GM19467 (cell line): Measurements from ENCODE around the gene OXCT2.
"Not testable (repeated sequence)": the region's sequence is repeated elsewhere in the genome, so short reads cannot be mapped to it uniquely, and the experiment has no call there.

Experiments used
- ATAC-seq: cut with Tn5 transposase; IDR thresholded peaks from one replicate; pipeline ENCODE4 v1.9.1; 2021; ENCODE audit warnings: mild to moderate bottlenecking, moderate library complexity; ENCODE audit not compliant: unreplicated experiment

The OXCT2 gene

DNA sequence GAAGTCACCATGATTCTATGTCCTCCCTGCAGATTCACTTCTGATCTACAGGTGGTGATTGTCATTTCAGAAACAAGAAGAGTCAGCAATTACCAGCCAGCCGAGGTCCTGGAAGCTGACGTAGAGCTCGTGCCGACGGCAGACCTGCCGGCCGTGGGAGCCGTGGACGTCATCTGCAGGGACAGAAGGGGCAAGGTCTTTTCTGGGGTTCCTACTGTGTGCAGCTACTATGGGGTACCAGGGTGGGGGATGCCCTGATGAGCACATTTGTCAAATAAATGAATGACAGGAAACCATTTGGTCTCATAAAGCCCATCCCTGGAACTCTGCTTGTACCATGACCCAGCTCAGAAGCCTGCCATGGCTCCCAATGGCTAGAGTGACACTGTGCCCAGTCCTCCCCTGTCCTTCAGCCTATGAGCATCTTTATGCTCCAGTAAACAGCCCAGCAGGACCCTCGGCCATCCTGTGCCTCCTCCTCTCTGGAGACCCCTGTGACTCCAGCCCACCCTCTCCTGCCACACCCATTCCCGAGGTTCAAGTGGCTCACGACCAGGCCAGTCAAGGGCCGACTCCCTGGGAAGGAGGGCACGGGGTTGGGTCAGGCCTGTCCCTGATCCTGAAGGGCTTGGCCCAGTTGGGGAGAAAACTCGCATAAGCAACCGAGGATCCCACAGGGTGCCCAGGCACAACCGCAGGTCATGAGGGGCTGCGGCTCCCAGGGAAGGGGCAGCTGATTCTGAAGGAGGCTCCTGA, 7.4 kb downstream of the OXCT2 start:
- ATAC-seq, result not testable (repeated sequence)

DNA sequence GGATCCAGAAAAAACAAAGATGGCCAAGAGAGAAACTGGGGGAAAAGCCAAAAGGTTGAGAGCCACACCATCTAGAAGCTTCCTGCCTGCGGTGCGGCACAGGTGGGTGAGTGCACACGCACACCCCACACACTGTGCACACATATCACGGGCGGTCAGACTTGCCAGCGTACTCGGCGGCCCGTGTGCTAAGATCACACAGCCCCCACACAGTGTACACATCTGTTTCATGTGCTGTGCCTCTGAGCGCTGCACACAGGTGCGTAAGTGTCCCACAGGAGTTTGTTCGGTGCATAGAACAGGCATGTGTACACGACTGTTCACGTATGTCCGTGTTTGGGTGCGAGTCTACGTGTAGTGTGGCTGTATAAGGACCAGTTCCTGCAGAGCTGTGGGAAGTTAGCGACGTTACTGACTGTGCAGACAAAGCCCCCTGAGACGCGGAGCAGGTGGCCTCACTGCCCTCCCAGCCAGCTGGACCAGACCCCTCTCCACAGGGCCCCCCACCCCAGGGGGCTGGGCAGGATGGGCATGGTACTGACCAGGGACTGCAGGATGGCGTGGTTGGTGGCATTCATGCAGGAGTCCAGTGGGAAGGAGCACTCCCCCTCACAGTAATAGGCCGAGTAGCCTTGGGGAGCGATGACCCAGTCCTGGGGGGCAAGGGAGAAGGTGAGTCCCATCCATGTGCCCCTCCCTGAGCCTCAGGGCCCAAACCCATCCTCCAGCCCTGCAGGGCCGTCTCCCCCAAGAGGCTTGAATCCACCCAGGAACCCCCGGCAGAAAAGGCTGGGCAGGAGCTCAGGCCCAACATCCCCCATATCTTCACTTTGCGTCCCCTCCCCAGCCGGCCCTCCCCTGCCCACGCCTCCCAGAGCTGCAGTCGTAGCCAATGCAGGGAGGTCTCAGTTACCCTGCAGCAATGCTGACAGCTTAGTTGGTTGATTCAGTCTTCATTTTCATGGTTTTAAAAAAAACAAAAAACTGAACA, 8.3 kb downstream of the OXCT2 start:
- no peak for ATAC-seq

DNA sequence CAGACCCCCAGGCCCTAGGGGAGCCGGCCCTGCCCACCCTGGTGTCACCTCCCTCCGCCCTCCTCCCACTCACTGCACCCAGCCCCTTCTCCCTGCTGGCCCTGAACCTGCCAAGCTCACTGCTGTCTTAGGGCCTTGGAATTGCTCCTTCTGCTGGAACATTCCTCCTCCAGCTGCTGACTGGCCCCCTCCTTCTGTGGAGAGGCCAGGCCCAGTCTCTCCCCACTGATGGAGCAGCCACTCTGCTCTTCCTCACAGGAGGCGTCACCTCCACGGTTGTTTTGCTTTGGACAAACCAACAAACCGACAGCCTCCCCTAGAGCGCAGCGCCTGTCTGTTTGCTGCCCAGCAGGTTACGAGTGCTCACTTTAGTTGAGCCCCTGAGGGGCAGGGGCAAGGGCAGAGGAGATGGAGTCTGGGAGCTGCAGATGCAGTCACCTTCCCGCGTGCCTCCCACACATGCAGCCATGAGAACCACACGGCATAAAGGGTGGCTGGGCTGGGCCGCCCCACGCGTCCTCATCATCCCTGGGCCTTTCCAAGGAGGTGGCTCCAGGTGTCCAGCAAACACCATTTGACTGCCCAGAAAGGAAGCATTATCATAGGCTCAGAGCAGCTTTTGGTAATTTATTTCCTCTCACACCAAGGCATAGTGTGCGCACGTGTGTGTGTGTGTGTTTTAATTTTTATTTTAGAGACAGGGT, 9.4 kb downstream of the OXCT2 start:
- ATAC-seq, result no peak

DNA sequence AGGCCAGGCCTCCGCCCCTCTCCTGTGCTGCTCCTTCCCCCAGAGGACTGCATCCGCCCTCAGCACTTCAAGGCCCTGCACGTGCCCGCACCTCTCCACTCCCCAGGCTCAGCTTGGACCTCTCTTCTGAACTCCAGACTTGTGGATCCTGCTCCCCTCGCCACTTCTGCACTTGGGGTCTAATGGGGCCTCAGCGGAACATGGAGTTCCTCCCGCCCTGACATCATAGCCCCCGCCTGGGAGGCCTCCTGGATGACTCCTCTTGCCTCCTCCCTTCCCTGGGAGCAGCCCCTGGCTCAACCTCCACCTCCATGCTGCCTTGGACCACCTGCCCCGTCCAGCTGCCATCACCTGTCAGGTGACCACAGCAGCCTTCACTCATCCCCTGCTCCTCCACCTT, 10.1 kb downstream of the OXCT2 start:
- ATAC-seq, result no peak

DNA sequence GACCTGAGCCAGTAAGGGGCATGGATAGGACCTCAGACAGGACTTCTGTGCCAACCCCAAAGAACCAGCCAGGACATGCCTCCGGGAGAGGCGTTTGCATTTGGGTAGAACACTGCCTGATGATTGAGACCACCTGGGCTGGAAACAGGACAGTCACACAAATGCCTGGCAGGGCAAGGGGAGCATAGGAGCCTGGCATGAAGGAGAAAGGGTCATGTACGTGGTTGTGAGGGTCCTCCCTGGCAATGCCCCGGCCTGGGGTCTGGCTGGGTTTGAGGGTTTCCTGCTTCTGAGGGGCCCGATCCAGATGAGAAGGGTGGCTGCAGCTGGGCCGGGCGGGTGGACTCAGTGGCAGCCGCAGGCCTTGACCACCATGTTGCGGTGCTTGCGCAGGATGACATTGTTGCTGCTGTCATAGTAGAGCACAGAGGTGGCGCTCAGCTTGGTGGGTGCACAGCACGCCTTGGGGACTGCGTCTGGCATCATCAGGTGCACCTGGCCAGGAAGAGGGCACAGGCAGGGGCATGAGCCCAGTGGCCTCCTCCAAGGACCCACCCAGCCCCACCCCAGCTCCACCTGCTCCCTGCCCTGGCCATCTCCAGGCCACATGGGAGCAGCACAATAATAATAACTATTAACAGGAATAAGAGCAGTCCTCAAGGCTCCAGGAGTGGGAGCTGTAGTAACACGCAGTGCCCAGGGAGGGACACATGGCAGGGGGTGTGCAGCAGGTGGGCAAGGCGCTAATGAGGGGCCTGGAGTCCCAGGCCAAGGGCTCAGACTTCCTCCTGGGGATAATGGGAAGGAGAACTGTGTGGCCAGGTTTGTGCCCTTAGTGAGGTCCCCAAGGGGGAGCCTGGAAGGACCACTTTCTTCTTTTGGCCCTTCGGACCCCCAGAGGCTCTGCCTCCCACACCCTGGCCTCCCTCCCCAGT, 10.8 kb downstream of the OXCT2 start:
- no peak for ATAC-seq

DNA sequence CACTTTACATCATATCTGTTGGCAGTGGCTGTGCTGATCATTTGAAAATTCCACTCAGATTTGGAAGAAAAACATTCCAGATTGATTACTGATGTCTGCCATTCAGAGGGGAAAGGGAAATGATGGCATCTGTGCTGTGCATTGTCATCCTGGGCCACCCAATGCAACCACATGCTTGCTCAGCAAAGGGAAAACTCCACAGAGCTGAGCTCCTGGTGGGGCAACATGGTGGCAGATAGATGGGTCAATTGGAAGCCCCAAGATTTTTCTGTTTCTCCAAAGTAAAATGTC, 11.8 kb downstream of the OXCT2 start:
- ATAC-seq, result no peak

DNA sequence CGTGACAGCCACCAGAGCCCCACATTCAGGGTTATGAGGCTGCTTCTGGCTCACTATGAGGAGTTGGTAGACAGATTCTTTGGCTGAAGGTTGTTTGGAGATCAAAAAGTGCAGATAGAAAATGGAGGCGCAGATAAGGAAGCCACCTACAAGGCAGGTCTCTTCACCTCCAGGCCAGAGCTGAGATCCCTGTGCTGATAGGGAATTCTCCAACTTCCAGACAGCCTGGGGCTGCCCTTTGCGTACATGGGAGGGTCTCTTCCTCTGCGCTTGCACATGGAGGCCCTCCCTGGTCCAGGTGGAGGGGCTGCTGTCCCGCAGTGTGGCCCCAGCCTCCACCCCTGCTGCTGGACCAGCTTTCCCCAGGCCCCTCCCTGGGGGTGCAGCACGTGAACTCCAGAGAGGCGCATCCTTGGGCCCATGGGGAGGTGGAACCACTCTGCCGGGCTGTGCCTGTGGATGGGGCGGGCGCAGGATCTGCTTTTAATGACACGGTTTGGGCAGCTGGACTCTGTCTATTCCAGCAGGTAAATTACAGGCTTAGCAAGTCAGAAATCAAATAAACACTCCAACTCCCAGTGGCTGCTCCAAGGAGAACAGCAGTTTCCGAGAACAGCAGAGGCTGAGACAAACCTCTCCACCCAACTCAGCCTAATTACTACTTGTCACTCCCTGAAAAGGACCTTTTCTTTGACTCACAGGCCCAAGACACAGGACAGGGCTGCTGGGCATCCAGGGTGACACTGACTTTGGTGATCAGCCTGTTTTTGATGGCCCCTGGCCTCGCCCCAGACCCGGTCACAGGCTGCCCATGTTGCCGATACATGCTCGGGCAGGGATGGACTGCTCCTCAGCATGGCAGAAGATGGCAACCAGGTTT, 12.4 kb downstream of the OXCT2 start:
- ATAC-seq, result no peak

DNA sequence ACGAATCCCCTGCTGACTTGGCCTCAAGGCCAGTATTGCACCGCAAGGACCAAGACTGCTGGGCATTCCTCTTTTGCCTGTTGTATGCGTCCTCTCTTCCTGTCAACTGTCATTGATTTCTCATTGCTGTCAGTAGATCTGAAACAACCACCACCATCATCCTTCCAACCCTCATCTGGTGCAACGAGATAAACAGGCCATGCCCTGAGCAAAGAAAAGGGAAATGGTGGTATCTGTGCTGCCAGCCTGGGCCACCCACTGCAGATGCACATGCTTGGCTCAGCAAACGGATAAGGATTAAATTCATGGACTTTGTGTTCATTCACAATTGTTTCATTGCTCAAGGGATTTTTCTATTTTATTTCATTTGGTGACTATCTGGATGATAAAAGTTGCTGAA, 13.6 kb downstream of the OXCT2 start:
- ATAC-seq, result no peak

DNA sequence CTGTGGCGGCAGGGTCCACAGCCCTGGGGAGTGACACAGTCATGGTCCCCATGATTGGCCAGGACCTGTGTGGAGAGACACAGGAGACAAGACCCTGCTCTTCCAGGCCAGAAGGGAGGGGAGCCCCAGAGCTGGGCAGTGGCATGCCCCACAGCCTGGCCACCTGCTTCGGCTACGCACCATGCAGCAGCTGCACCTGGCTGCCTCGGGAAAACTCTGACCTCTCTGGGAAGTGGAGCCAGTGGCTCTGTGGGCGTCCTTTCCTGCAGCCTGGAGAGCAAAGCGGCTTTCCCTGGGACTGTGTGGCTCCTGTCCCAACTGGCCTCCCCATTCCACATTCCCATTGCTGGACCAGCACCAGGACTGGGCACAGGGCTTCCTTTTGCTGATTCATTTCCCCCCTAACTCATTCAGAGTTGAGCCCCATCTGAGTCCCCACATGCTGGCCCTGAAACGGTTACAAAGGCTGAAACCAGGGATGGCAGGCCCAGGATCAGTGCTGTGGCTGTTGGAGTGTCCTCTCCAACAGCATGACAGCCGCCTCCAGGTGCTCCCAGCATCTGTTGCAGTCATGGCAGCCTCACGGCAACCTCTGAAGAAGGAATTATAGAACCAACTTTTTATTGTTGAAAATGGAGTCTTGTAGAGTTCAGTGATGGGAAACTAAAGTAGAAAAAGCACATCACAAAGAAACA, 15.0 kb downstream of the OXCT2 start:
- ATAC-seq, result no peak

DNA sequence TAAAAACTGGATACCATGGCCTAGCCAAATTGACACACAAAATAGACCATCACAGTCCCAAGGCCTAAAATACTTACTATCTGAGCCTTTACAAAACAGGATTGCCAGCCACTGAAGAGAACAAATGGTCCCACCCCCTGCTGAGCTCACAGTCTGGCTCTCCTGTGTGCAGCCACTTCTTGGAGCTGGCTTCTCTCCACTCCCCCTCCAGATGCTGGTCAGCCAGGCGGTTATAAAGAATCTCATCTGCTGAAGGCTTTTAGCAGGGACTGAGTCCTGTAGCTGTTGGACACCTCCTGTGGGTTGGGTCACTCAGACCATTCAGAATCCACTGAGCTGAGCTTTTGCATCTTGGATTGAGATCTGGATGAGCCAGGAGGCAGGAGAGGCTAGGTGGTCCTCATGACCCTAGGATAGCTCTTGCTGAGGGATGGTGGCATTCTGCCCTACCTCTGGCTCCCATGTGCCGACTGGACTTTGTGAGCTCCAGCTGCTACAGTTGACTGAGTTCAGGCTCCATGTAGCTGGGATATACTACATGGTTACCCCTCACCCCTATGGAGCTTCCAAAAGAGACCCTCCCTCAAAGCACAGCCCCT, 16.1 kb downstream of the OXCT2 start:
- ATAC-seq, result no peak

DNA sequence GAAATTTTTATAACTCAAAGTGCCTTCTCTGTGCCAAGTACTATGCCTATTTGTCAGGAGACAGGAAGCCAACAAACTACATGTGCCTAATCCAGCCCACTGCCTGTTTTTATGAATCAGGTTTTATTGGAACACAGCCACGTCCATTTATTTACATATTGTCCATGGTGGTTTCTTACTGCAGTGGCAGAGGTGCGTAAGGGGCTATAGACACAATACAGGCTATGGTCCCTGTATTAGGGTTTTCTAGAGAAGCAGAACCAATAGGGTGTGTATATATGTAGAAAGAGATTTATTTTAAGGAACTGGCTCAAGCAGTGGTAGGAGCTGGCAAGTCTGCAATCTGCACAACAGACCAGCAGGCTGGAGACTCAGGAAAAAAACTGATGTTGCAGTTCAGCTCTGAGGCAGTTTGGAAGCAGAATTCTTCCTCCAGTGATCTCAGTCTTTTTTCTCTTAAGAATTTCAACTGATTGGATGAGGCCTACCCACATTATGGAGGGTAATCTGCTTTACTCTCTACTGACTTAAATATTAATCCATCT, 17.1 kb downstream of the OXCT2 start:
- ATAC-seq, result no peak

DNA sequence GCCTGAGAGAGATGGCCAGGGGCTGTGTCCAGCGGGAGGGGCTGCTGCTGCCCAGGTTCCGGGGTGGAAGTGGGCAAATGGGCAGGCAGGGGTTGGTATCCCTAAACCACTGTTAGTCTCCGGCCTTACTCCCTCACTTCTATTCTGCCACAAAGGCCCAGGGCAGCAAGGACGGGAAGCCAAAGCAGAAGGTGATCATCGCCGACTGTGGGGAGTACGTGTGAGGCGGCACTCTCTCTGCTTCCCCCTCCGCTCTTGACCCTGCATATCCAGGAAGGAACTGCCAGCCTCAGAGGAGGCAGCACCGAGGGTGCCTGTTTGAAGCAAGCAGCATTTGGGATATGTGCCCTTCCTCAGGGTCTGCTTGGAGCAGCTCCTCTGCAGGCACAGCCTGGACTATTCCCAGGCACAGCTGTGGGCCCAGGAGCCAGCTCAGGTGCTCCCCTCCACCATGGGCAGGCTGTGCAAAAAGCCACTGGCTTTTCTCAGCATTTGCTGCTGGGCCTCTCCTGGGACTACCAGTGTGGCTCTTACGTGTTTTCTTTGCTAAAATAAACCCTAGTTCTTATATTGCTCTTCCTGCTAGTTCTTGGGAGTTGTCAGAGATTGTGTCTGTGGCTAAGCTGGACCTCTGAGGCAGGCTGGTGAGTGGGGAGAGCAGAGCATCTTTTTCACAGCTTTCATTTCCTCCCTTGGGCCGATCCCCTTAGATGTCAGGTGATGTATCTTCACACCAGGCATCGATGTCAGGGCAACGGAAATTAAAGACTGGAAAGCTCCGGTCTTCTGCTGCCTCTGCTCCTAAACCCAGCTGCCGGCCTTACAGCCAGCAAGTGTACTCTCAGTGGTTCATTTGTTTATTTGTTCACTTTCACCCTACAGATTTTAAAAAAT, 17.8 kb downstream of the OXCT2 start:
- ATAC-seq, result no peak

DNA sequence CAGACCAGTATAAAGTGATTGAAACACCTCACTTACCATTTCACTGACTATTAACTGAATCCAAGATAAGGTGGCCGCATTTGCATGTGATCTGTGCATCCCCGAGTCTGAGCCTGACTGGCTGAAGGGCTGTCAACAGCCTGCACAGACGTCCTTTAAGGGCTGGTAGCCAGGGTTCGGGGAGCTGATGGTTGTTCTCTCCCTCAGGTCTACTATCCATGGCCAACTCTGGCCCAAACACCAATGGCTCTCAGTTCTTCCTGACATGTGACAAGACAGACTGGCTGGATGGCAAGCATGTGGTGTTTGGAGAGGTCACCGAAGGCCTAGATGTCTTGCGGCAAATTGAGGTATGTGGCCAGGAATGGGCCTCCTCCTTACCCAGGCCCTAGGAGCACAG, 18.4 kb downstream of the OXCT2 start:
- no peak for ATAC-seq

DNA sequence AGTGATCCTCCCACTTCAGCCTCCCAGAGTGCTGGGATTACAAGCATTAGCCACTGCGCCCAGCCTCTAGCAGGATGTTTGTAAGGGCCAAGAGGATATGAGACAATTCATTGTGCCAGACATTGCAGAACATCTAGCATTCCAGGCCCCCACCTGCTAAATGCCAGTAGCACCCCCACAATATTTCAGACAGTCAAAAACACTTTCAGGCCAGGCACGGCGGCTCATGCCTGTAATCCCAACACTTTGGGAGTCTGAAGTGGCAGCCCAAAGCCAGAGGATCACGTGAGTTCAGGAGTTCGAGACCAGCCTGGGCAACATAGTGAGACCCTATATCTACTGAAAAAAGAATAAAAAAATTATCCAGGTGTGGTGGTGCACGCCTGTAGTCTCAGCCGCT, 19.6 kb downstream of the OXCT2 start:
- ATAC-seq, result no peak

DNA sequence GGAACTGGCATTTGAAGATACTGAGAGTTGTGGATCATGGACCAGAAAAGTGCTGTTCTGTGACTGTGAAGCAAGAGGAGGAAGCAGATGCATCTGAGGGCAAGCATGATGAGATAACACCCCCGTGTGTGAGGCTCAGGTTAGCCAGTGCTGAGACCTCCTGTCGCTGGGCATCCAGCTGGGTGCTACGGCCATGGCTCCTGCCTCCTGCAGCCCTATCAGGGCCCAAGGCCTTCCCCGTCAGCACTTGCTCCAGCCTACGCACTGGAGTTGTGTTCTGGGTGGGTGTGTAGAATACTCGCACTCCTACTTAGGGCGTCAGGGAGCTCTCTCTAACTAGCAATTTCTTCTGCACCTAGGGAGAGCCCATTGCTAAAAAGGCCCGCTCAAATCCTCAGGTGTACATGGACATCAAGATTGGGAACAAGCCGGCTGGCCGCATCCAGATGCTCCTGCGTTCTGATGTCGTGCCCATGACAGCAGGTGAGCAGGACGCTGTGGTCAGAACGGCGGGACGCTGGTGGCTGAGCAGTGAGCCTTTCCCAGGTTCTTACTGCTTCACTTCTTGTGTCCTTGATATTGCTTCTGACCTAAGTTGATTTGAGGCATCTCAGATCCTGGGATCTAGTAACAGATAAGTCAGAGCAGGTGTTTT, 26.0 kb downstream of the OXCT2 start:
- no peak for ATAC-seq

DNA sequence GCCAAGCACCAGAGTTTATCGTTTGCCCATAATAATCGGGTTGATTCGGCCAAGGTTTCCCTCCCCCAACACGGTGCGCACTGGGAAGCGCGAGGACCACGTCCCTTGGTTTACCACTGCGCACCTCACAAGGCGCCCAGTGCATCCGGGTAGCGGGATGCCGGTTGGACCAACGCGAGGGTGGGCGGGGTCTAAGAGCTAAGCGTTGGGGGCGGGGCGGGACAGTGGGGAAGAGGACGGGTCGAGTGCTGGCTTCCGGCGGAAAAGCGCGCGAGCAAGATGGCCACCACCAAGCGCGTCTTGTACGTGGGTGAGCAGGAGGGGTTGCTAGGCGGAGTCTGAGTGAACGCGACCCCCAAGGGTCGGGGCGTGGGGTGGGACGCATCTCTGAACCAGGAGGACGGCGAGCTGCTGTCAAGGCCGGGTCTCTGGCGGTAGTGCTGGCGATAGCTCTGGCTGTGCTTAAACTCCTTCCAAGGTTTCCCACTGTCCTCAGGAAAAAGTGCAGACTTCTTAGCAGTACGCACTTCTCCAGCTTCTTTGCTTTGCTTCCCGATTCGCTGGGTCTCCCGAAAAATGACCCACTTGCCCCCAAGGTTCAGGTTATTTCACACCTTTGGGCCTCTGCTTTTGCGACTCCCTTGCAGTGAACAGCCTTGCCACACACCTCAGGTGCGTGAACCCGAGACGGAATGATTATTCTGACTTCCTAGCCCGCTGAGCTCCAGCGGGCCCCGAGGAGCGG, 32.4 kb downstream of the OXCT2 start, which contains the start of gene PPIE:
TSS of gene PPIE (plus strand) at position 261 of the 745 bp plus-strand sequence. CDS start at position 280, 19 bp downstream.
- peak; percentile 82 for ATAC-seq
